A204.1 (cell line): ENCODE data around the gene ANKMY2.
"Not testable (repeated sequence)": the region's sequence is repeated elsewhere in the genome, so short reads cannot be mapped to it uniquely, and the experiment has no call there.

Experiments
- FAIRE-seq: peaks from 2 replicates; lab custom pipeline; 2012; peaks lifted over from hg19 to GRCh38; lab: Jason Lieb, UNC

ANKMY2 gene

DNA sequence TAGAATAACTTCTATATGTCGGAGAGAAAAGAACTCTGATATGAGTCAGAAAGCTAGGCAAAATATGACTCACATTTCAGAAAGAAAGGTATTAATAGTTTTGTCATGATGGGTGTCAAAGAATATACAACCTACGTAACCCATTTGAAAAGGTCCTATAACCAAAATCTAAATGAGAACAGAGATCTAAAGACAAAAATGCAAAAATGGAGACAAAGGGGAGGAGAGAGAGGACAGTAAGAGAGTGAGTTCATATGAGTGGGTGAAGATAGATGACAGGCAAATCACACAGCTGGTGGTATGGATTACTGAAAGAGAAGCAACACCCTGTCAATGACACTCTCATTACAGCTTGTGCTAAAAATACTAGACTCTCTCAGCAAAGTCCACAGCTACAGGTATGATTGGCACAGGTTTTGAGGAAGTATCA lies 25.6 kb downstream of the ANKMY2 start:
- FAIRE-seq: no peak

DNA sequence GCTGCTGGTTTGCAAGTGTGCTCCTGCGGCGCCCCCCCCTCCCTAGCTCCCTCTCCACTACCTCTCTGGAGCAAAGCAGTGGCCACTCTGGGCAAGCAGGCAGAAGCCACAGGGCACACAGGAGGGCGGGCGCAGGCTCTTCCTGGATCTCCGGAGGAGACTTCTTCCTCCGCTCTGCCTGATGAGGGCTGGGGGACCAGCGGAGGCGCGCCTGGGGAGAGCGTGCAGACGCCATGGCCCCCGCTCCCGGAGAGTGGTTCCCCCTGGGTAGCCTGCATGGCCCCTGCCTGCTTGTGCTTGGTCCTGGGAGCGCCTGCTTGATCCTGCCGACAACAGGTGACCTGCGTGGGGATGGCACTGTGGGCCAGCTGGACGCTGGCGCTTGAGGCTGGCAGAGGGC lies 29.0 kb downstream of the ANKMY2 start:
- FAIRE-seq: no peak

DNA sequence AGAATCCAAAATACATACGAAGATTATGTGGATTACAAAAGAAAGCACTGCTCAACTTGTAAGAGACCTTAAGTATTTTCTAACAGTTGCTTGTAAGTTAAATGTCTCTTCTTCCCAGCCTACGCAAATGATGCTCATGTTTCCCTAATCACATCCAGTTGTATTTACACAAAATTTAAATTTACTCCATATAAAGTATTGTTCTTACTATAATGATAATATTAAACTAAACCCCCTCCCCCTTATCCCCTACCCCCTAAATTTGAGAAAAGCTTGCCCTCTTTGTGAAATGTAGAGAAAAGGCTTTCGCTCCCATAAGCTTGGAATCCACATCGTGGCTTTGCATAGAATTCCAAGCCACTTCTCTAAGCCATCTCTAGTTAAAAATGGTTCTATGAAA lies 29.4 kb downstream of the ANKMY2 start:
- FAIRE-seq: no peak

DNA sequence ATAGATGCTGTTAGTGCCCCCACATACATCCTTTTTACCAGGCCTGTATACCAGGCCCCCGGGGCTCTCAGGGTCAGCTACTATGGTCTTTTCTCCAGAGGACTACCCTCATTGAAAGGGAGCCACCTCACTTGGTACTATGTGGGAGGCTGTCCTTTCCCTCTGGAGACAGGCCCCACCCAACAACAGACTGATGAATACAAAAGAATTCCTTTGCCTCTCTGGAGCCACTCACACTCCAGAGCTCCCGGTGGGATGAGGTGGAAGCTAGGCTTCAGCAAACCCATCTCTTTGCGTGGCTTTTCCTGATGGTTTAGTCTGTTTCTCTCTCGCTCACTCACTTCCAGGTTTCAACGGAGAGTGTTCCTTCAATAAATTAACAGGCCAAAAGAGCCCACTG lies 30.3 kb downstream of the ANKMY2 start:
- no peak for FAIRE-seq

DNA sequence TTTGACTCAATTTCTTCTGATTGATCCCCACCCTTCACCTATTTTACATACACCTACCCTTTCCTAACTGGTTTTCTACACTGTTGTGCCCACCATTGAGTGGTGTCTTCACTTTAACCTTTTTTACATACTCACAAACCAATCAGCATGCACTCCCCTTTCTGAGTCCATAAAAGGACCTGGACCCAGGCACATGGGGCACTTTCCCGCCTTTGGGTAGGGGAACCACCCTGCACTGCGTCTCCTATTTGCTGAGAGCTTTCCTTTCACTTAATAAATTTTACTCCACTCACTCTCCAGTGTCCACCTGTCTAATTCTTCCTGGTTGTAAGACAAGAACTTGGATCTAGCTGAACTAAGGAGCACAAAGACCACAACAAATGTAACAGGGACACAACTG lies 33.8 kb downstream of the ANKMY2 start:
- no peak for FAIRE-seq

DNA sequence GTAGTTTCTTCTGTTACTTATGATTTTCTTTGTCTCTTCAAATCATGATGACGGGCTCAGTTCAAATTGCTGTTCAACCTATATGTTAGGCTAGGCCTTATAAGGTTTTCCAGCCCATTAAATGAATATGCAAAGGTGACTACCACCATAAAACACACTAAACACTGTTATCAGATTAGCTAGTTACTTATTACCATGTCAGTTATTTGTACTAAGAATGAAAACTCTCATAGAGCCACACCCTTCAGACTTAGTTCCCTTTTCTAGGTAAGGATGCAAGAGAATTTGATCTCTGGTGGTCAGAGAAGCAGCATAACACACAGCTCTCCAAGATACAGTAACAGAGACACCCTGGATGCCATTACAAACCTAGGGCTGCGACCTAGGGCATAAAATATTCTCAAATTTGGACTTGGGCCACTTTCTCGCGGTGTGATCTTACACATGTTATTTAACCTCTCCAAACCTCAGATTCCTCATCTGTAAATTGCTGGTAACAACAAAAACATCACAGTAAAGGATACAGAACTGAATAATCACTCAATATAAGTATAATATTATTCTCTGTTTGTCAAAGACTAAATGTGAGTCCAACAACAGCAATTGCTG lies 35.6 kb downstream of the ANKMY2 start:
- no peak for FAIRE-seq

DNA sequence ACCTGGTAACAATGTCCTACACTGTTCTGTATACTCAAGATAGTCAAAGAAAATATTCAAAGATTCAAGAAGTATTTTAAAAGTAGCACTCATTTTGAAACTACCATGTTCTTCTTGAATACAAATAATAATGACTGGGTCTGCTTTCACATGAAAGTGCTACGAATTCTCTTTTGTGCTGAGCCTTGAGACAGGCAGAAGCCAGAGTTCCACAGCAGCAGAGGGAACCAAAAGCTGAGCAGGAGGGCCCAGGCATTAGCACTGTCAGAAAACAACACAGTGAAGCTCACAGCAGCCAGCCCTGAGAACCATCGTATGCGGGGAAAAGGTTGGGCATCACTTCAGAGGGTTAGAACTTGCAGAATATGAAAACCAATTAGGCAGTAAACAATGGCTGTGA lies 38.9 kb downstream of the ANKMY2 start:
- no peak for FAIRE-seq

DNA sequence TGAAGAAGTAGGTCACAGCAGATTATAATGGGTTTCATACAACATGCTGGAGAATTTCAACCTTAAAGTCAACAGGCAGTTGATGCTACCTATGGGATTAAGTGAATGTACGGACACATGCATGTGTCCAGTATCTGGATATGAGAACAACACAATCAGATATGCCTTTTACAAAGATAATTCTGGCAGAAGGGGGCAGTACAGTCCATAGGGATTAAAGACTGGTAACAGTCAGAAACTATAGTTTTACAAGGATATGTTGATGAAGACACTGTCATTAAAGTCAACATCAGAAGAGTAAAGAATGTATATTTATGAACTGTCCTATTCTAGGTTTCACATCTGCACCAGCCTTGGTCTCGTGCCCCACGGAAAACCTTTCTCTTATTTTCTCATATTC lies 41.5 kb downstream of the ANKMY2 start:
- no peak for FAIRE-seq

DNA sequence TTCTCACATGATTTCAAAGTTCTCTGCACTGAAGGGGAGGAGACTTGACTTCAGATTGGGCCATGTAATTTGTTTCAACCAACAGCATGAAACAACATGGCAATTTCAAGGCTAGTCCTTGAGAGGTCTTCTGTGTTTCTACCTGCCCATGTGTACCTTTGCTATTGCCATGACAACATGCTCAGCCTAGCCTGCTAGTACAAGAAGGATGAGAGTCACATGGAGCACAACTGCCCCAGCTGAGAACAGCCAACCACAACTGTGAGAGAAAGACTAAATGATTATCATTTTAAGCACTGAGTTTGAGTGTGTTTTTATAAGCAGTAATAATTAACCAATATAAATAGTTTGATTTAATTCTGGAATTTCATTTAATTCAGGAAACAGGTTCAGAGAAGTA lies 41.9 kb downstream of the ANKMY2 start:
- no peak for FAIRE-seq

DNA sequence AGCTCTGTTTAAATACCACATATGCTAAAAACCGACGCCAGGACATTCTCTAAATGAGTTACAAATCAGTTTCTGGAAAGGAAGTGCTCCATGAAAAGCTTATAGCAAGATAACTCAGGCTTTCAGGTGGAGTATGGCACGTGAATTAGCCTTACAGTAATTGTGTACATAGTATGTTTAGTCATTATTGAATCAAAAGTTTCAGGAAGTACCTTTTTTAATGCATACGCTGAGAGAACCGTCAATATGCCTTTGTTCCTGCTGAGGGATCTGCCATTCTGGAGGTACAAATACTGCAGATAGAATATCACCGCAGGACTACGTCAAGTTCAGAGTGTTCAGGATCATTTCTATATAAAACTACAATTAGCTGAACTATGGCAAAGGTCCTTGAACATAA lies 45.7 kb downstream of the ANKMY2 start:
- FAIRE-seq: no peak

DNA sequence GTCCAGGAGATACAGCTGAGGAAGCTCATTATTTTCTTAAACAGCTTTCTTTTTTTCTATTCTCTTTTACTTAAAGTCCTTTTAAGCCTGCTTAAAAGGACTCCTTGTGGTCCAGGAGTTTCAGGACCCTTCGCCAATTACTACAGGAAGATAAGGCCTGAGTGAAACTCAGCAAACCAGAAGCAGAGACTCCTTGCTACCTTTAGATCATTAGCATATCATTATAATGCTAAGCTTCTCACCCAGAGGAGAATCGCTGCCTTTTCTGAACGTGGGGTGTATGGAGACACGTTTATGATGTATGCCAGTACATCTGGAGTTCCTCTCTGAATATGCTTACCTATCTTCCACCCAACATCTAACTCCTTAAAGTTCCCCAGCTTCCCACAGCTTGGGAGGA lies 47.5 kb downstream of the ANKMY2 start:
- FAIRE-seq: no peak

DNA sequence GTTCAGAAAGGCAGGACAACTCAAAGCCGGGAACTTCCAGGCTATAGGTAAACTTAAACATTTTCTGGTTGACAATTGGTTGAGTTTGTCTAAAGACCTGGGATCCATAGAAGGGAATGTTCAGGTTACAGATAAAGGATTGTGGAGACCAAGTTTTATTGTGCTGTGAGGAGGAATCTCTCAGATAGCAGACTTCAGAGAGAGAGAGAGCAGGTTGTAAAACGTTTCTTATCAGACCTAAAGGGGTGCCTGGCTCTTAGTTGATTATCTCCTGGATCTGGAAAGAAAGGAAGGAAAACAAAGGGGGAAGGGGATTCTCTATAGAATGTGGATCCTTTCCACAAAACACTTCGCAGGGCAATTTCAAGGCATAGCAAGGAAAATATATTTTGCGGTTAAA lies 50.0 kb downstream of the ANKMY2 start:
- not testable (repeated sequence) for FAIRE-seq

DNA sequence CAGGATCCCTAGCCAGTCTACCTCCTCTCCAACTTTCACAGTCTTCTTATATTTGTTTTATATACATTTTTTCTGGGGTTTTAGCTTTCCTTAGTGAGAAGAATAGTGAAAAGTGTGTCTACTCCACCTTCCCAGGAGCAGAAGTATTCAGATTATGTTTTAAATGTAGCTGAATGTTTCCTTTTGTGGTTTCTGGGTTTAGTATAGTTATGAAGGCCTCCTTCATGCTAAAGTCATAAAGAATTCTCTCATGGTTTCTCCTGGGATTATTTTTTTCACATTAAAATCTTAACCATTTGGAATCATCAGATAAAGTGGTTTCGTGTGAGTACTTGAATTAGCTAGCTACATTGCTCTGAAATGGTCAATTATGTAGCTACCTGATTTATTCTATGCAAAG lies 50.9 kb downstream of the ANKMY2 start:
- no peak for FAIRE-seq

DNA sequence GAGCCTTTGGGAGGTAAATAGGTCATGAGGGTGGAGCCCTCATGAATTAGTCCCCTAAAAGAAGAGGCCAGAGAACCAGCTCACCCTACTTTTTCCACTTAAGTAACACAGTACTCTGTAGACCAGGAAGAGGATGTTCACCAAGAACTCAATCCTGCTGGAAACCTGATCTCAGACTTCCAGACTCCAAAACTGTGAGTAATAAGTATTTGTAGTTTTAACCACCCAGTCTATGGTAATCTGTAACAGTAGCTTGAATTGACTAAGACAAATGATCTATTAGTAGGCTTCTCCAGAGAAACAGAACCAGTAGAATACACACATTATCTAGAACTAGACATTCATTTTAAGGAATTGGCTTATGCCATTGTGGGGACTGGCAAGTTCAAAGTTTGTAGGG lies 51.5 kb downstream of the ANKMY2 start:
- no peak for FAIRE-seq

DNA sequence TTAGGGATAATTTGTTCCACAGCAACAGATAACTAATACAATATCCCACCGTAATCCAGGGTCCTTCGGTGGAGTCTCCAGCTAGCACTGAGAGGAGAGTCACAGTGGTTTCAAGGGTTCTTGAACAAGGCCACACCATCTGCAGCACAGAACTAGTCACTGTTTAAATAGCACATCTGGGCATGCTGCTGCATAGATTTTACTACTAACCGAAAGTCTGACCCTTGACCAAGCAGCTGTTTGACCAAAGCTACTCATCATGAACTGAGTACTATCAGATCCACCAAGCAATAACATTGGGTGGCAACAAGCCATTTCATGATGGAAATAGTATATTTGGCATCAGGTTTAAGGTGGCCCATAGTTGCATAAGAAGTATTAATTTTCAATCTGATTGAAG lies 53.2 kb downstream of the ANKMY2 start:
- no peak for FAIRE-seq

DNA sequence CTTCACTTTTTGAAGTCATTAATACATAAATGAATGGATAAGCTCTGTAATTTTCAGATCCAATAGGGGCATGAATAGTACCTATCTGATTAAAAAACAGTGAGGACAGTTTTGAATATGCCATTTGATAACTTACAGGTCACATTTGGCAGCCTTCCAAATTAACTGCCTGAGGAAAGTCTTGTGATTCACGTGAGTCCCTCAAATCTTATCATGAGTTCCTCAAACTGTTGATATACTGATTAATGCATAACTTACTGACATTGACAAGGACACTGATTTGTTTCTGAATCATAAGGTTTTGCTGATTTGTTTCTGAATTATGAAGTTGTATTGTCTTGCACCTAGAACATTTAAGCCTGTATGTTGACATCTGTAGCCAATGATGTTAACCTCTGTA lies 55.1 kb downstream of the ANKMY2 start:
- no peak for FAIRE-seq

DNA sequence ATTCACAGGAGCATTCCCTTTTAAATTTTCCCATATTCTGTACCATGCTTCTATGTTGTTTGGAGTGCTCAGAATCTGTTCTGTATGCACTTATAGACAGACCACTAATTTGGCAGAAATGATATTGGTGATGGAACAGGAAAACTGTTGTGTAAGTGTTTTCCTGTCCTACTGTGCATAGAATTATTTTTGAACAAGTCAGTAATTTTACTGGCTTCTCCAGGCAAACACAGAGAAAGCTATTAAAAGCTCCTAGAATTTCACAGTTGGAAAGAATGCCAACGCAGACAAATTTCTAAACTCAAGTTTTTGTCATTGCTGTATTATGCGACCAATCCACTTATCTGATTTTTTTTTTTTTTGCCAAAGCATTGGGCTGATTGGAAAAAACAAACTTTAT lies 55.7 kb downstream of the ANKMY2 start:
- FAIRE-seq: no peak

DNA sequence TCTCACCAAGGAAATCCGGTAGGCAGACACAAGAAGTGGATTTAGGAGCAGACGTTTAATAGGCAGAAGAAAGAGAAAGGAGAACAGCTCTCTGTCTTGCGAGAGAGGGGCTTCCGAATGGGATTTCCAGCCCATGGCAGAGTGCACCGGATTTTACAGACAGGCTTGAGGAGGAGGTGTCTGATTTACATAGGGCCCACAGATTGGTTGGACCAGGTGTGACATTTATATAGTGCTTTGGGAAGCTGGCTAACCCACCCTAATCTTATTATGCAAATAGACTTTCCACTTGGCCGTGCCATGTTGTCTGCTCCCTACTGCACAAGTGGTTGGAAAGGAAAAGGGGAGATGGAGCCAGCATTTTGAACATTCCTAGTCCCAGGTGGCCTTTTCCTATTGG lies 57.8 kb downstream of the ANKMY2 start:
- FAIRE-seq: no peak

DNA sequence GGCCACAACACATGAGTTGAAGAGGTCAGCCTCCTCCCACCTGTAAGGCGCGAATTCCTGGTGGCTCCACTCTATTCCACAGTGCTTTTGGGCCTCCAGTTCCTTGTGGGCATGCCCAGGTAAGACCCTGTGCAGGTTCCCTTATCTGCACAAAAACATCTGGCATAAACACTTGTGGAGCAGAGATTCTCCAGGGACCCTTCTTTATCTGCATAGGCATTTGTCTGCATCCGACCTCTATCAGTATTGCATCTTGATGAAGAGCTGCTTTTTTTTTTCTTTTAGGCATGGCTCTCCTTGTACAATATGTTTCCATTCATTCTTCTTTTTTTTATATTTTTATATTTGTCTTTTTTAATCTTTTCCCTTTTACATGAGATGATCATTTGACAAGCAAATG lies 58.4 kb downstream of the ANKMY2 start:
- FAIRE-seq: no peak

DNA sequence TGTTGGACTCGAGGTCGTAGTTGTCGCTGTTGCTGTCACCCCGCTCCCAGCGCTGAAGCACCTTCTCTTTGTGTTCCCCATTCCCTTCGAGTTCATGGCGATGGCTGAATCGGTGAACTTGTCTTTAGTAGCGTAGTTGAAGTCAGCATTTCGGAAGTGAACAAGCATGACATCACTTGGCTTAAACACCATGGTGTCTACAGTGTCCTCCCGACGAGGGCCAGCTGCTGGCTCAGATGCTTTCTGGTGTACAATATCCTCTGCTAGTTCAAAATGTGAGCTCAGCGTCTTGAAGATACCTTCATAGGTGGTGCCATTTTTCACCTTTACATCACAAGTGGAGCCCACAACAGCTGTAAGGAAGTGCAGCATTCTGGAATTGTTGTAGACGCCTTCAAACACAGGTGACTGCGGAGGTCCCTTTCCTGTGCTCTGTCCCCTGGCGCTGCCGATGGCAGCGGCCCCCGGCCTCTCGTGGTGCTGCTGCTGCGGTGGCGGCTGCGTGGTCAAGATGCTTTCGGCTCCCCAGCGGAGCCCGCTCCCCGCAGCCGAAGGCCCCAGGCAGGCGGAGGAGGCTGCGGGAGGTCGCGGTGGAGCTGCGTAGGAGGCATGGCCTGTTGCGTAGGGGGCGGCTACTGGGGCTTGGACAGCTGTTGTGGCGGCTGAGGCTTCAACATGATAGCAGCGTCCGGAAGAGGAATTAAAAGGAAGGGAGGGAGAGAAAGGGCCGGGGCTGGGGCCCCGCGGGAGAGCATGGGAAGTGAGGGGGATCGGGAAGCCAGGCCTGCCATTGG lies 59.3 kb downstream of the ANKMY2 start:
- FAIRE-seq: no peak

DNA sequence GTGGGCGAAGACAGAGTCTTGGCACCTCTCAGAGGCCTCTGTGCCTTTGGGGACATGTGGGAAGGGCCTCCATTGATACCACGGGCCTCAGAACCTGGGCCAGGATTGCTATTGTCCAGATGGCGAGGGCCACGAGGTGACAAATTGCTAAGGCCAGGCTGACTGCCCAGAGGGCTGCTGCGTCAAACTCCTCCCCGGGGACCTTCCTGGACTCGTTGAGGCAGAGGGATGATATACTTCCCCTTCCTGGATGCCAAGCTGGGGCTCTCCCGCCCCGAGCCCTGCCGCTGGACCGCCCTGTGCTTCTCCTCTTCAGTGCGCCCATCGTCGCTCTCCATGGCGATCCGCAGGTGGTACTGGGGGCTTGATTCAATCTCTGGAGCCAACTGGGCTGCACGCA lies 60.0 kb downstream of the ANKMY2 start:
- no peak for FAIRE-seq

DNA sequence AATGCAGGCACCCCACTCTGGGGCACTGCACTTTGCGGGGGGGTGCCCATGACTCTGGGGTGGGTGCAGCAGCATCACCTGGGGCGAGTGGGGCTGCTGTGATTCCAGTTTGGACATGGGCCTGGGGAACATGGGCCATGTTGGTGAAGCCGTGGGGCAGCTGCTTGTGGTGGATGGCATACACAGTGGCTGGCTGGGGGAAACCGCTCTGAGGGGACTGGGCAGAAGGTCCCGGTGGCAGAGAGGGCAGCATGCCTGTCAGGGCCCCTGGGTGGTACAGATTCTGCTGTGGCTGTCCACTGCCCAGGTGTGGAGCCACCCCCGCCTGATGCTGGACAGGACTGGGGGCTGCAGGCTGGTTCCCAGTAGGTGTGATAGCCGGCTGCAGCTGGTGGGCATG lies 61.7 kb downstream of the ANKMY2 start:
- FAIRE-seq: no peak

DNA sequence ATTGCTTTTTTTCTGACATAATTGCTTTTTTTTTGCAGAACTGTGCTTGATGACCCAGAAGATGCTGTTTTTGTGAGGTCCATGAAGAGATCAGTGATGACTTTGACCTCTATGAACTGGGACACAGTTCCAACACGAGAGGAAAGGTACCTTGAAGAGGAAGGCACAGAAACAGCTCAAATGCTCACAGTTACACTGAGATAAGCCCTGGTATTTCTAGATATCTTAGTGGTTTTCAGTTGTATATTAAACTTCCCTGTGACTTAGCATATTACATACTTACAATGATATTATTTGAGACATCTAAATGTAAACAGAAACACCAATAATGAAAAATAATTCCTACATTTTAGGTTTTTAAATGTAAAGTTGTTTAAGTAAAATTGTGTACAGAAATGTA lies 64.3 kb downstream of the ANKMY2 start:
- no peak for FAIRE-seq

DNA sequence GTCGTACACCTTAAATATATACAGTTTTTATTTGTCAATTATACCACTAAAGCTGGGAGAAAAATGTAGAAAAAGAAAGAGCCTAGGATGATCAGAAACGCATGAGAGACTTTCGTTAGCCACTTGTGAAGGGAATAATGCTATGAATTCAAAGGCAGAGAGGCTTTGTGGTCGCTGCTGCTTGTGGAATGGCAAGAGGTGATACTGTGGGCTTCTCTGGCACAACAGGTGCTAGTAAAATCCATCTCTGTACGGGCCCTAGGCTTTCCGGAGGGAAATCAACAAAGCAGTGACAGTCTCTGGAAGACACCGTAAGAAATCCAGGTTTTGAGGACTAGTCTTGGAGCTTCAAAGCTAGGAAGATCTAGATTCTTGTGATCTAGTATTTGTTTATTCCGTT lies 66.3 kb downstream of the ANKMY2 start:
- FAIRE-seq: no peak
